Subcutaneous abdominal adipose tissue (tissue), 5 donors: ENCODE data around the gene SHISA5.

Experiments
- H3K27ac ChIP-seq: one replicate; pipeline ENCODE4 v1.7.0; 2013; ENCODE audit warnings: low read depth, mild to moderate bottlenecking, inconsistent platforms, low read length, moderate library complexity
- H3K27me3 ChIP-seq, 5 donors: one replicate each; pipeline ENCODE4 v1.7.0; 2013; ENCODE audit warnings: low read length in 5 of 5, inconsistent platforms in 1 of 5; ENCODE audit not compliant: control insufficient read depth in 5 of 5, insufficient read depth in 4 of 5
- H3K36me3 ChIP-seq, 5 donors: one replicate each; pipeline ENCODE4 v1.7.0; 2013; ENCODE audit warnings: low read length in 5 of 5; ENCODE audit not compliant: control insufficient read depth in 5 of 5, insufficient read depth in 5 of 5
- H3K4me1 ChIP-seq, 5 donors: one replicate each; pipeline ENCODE4 v1.7.0; 2013; ENCODE audit warnings: low read length in 5 of 5, mild to moderate bottlenecking in 3 of 5, moderate library complexity in 1 of 5; ENCODE audit not compliant: control insufficient read depth in 5 of 5, insufficient read depth in 5 of 5
- H3K4me3 ChIP-seq, 5 donors: one replicate each; pipeline ENCODE4 v1.7.0; 2013; ENCODE audit warnings: low read length in 5 of 5, low read depth in 1 of 5
- H3K9ac ChIP-seq, 5 donors: one replicate each; pipeline ENCODE4 v1.7.0; 2013; ENCODE audit warnings: low read length in 5 of 5, mild to moderate bottlenecking in 4 of 5, moderate library complexity in 3 of 5
- H3K9me3 ChIP-seq, 5 donors: one replicate each; pipeline ENCODE4 v1.7.0; 2013; ENCODE audit warnings: low read length in 5 of 5; ENCODE audit not compliant: control insufficient read depth in 5 of 5
- donor health status: healthy.
- donor health status: healthy.
- donor health status: healthy.
- donor health status: healthy.
- donor health status: healthy.

SHISA5 gene

DNA sequence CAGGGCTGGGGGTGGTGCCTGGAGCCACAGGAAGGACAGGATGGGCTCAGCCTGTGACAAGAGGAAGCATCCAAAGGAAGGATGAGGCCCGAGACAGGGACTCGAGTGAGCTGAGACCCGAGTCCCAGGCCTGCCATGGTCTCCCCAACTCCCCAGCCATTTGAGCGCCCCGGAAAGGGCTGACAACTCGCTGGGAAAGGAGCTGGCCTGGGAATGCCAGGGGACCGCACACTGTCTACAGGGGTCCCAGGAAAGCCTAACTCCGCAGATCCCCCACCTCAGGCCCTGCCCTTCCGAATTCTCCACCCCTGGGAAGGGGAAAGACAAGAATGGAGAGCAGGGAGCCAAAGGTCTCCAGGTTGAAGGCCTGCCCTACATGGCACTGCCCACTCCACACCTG is 21.0 kb upstream of the SHISA5 start:
- H3K27ac ChIP-seq: no peak overlapping the region
- H3K9ac ChIP-seq: no peak overlapping the region
- H3K4me1 ChIP-seq: no peaks in the 10 kb centered on the region
- H3K9me3 ChIP-seq: no peaks in the 10 kb centered on the region
- no peaks in the 10 kb centered on the region for H3K27me3 ChIP-seq
- H3K4me3 ChIP-seq: no peak overlapping the region
- H3K36me3 ChIP-seq: peaks cover 0 to 7% (median 0%) of the 10 kb centered on the region in 5 donors

DNA sequence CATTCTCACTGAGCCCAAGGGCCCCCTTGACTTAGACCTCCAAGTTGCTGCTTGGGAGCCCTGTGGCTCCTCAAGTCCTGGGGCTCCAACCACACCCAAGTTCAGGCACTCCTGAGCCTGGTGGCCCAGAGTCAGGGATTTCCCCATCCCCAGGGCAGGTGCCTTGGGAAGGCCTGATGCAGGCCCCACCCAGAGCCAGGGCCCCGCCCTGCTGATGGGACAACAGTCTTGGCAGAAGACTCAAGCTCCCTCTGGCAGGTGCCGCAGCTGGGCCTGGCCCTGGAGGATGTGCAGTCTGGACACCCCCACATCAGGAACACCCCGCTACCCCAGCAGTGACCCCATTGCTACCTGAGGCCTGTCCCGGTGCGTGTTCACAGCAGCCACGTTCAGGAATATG is 17.7 kb upstream of the SHISA5 start:
- Histone ChIP-seq H3K9me3 (no peaks in the 10 kb centered on the region), H3K9ac (no peak overlapping the region), H3K36me3 (peaks cover 0 to 14% (median 0%) of the 10 kb centered on the region in 5 donors), H3K27ac (no peak overlapping the region), H3K4me1 (no peaks in the 10 kb centered on the region), H3K4me3 (no peak overlapping the region), H3K27me3 (no peaks in the 10 kb centered on the region)

DNA sequence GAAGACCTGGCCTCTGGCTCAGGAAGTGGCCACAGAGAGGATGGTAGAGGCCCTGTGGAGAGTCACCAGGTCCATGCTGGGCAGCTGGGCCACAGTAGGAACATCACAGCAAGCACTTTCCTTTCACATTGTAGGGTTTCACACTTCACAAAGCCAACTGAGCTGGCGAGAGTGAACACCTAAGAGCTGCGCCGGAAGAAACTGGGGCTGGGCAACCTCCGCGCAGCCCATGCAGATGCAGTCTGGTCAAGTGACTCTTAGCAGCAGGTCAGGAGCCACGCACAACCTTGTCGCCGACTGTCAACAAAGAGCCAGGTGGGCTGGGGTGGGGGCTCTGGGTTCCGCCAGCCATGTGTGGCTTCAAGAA is 15.3 kb upstream of the SHISA5 start:
- Histone ChIP-seq H3K9me3 (no peaks in the 10 kb centered on the region), H3K4me1 (no peaks in the 10 kb centered on the region), H3K36me3 (peaks cover 0 to 14% (median 0%) of the 10 kb centered on the region in 5 donors), H3K4me3 (no peak overlapping the region), H3K27ac (no peak overlapping the region), H3K27me3 (no peaks in the 10 kb centered on the region), H3K9ac (no peak overlapping the region)

DNA sequence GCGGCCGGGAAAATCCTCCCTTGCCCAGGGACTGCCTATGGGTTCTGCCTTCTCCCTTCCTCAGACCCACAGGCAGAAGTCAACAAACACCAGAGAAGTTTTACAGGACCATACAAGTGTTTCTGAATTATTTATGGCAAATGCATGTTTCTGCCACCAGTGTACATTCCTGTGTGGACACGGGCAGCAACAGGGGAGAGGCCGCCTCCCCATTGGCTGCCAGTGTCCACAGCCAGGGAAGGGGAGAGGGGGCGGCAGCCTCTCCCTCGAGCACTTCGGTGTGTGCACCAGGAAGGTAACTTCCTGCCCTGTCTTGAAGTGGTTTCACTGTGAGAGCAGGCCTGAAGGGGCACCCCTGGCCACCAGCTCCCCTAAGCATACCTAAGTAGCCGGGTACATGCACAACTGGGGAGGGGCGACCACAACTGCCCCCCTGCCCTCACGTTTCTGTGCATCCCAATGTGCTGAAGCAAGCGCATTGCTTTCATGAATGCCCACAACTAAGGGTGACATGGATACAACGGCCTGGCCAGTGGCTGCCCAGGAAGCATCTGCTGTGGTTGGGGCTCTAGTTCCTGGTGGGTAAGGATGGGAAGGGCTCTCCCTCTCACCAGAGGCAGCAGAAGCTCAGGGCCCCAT is 14.8 kb upstream of the SHISA5 start:
- H3K9me3 ChIP-seq: no peaks in the 10 kb centered on the region
- no peak overlapping the region for H3K27ac ChIP-seq
- H3K4me3 ChIP-seq: no peak overlapping the region
- peaks cover 0 to 14% (median 0%) of the 10 kb centered on the region in 5 donors for H3K36me3 ChIP-seq
- no peaks in the 10 kb centered on the region for H3K27me3 ChIP-seq
- no peak overlapping the region for H3K9ac ChIP-seq
- H3K4me1 ChIP-seq: no peaks in the 10 kb centered on the region

DNA sequence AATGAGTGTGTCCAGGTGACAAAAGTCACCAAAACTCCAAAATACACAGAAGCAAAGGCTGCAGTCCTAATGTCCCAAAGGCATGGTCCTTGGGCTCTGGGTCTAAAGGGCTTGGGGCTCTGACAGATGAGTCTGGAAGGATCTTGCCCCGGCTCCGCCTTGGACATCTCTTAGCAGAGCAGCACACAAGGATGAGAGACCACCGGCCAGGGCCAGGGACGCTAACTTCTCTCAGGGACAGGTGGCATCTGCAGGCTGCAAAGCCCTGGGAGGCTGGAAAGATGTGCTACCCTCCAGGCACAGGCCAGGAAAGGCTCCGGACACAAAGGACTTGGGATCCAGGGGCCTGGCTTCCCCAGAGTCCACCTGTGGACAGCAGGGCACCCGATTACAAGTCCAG is 14.1 kb upstream of the SHISA5 start:
- Histone ChIP-seq H3K4me1 (no peaks in the 10 kb centered on the region), H3K9me3 (no peaks in the 10 kb centered on the region), H3K27me3 (no peaks in the 10 kb centered on the region), H3K9ac (no peak overlapping the region), H3K4me3 (no peak overlapping the region), H3K27ac (no peak overlapping the region), H3K36me3 (peaks cover 0 to 11% (median 0%) of the 10 kb centered on the region in 5 donors)

DNA sequence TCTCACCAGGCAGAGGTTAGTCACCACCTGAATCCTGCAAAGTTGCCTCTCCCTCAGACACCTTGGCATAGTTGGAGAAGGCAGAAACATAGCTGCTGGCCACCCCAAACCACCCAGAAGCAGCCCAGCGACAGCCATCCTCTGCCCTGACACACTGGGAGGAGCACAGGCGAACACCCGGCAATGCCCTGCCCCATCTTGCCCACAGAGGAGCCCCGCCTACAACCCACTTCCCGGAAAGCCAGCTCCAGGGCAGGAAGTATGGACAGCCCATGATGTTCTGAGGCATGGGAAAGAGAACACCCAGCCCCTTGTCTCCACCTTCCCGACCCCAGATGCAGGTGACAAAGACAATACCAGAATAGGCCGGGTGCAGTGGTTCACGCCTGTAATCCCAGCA is 12.6 kb upstream of the SHISA5 start:
- H3K4me3 ChIP-seq: no peak overlapping the region
- H3K27me3 ChIP-seq: no peaks in the 10 kb centered on the region
- peaks cover 0 to 11% (median 0%) of the 10 kb centered on the region in 5 donors for H3K36me3 ChIP-seq

DNA sequence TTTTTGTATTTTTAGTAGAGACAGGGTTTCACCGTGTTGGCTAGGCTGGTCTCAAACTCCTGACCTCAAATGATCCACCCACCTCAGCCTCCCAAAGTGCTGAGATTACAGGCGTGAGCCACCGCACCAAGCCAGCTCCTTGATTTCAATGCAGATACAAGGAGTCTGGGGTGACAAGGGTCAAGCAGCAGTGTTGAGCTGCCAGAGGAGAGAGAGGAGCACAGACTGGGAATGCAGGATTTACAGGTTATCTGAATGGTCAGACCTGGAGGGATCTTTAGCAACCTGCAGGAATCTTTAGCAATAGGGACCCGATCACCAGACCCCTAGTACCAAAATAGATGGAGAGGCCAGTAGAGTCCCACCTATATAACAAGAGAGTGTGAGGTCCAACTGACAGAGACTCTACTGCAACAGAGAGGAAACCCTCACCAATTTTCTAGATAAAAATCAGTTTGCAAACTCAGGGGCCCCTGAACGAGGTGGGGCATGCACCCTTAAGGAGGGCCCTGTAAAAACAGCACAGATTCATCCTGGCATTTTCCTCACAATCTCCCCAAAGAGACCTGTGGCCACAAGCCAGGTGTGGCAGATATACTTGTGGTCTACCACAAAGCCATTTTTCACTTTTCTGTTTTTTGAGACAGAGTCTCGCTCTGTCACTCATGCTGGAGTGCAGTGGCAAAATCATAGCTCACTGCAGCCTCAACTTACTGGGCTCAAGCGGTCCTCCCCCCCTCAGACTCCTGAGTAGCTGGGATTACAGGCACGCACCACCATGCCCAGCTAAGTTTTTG is 10.7 kb upstream of the SHISA5 start:
- Histone ChIP-seq H3K9me3 (no peaks in the 10 kb centered on the region), H3K36me3 (peaks cover 0 to 7% (median 0%) of the 10 kb centered on the region in 5 donors), H3K27ac (no peak overlapping the region), H3K4me1 (no peaks in the 10 kb centered on the region), H3K9ac (no peak overlapping the region), H3K4me3 (no peak overlapping the region), H3K27me3 (no peaks in the 10 kb centered on the region)

More for the DNA sequence above, 12.6 kb upstream of the SHISA5 start:
- H3K9ac ChIP-seq: no peak overlapping the region
- H3K27ac ChIP-seq: no peak overlapping the region
- H3K4me1 ChIP-seq: no peaks in the 10 kb centered on the region
- no peaks in the 10 kb centered on the region for H3K9me3 ChIP-seq

DNA sequence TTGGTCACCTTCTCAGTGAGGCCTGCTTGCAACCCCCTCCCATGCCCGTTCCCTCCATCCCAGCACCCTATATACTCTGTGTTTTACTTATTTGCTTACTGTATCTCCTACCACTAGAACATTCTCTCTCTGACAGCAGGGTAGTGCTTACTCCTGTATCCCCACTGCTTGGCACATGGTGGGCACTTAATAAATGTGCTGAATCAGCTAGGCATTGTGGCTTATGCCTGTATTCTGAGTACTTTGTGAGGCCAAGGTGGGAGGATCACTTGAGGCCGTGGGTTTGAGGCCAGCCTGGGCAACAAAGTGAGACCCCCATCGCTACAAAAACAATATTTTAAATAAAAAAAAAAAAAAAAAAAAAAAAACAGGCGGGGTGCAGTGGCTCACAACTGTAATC is 7.6 kb upstream of the SHISA5 start:
- Histone ChIP-seq H3K4me3 (no peak overlapping the region), H3K9ac (no peak overlapping the region), H3K27me3 (no peaks in the 10 kb centered on the region), H3K4me1 (peaks cover 0 to 6% (median 2%) of the 10 kb centered on the region in 5 donors), H3K27ac (no peak overlapping the region), H3K9me3 (no peaks in the 10 kb centered on the region), H3K36me3 (no peaks in the 10 kb centered on the region)

DNA sequence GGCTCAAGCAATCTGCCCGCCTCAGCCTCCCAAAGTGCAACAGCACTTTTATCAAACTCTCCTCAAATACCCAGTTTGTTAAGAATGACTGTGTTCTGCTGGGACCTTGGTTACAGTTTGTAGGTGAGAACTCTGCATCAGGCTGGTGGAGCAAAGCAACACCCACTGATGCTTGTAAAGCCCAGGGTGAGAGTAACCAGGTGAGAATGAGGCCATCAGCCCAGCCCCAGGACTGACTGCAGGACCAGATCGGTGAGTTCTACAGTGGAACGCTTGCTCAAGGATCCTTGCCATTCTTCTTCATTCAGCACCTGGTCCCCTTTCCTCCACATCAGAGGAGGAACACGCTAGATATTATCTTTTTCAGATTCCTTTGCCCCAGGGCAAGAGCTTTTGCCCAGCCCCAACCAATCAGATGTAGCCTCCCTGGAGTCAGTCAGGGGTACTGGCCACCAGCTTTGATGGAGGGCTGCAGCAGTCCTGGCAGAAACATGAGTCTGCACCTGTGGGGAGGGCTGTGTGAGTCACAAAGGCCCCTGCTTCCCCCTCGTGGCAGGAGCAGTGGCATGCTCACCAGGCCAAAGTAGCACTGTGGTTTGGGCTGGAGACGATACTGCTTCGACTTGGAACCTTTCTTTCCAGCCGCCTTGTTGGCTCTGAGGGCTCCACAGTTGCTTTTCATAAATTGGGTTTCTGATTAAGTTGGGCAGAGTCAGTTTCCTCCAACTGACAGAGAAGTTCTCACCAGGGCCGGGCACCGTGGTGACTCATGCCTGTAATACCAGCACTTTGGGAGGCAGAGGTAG is 3.5 kb upstream of the SHISA5 start:
- Histone ChIP-seq H3K27me3 (no peaks in the 10 kb centered on the region), H3K4me3 (no peak overlapping the region), H3K9ac (no peak overlapping the region), H3K27ac (no peak overlapping the region), H3K36me3 (no peaks in the 10 kb centered on the region), H3K9me3 (no peaks in the 10 kb centered on the region), H3K4me1 (peaks cover 5 to 32% (median 22%) of the 10 kb centered on the region in 5 donors)
